Mammary epithelial cell (primary cell): ENCODE measurements around the gene MAEA.

Experiments
- EZH2 ChIP-seq: IDR thresholded peaks from 2 replicates; pipeline ENCODE4 v1.6.1; 2012; ENCODE audit warnings: low read length, inconsistent platforms, borderline replicate concordance
- TF ChIP-seq, protein P1 (sequence below), 2 donors: IDR thresholded peaks in 1 of 2; conservative IDR thresholded peaks in 1 of 2; 2 replicates each; pipeline ENCODE4 v1.5.1; 2011 to 2012; ENCODE audit warnings: inconsistent platforms in 2 of 2, low read length in 2 of 2, mild to moderate bottlenecking in 2 of 2, control low read depth in 1 of 2, low read depth in 1 of 2; ENCODE audit not compliant: insufficient read depth in 1 of 2; ENCODE audit errors: extremely low read depth in 1 of 2

DNA sequence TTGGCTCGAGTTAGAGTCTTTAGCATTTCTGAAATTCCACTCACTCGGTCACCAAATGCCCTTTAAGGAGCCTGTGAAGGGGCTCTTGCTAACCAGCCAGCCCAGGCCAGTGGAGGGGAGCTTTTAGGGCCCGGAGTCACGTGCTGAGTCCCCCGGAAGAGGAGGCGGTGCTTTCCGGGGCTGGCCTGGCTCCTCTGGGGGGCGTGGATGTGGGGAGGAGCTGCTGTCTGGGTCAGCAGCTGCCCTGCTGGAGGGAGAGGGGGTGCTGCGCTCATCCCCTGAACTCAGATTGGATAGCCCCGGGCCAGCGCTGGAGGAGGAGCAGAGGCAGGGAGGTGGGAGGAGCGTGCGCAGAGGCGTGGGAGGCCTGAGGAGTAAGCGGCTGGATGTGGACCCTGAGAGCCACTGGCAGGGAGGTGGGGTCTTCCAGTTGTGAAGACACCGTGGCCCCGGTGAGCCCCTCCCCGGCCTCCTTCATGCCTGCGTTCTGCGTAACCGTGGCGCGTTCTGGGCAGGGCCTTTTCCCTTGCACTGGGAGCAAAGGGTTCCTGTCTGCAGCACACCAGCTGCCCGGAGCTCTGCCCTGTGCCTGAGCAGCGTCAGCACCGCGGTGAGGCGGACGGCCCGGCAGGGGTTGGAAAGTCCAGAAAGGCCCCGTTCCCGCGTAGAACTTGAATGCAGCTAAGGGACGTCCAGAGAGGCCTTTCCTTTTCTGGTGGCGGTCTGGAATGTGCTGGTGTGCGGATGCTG lies 19.7 kb downstream of the MAEA start:
- TF ChIP-seq, protein P1, sequence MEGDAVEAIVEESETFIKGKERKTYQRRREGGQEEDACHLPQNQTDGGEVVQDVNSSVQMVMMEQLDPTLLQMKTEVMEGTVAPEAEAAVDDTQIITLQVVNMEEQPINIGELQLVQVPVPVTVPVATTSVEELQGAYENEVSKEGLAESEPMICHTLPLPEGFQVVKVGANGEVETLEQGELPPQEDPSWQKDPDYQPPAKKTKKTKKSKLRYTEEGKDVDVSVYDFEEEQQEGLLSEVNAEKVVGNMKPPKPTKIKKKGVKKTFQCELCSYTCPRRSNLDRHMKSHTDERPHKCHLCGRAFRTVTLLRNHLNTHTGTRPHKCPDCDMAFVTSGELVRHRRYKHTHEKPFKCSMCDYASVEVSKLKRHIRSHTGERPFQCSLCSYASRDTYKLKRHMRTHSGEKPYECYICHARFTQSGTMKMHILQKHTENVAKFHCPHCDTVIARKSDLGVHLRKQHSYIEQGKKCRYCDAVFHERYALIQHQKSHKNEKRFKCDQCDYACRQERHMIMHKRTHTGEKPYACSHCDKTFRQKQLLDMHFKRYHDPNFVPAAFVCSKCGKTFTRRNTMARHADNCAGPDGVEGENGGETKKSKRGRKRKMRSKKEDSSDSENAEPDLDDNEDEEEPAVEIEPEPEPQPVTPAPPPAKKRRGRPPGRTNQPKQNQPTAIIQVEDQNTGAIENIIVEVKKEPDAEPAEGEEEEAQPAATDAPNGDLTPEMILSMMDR (conservative IDR thresholded peaks at IDR 0.05 in 1 of 2, IDR thresholded peaks at IDR 0.05 in 1 of 2; ENCODE audit: extremely low read depth in 1 of 2, insufficient read depth in 1 of 2, low read depth in 1 of 2, low read length in 2 of 2) = no peak
- no peak for TF ChIP-seq EZH2
